ENCODE data around the gene SERINC3. TPM values are rescaled to one million over a fixed set of nuclear protein-coding genes. Genes with fewer than 3 reads are reported as not detected.

SERINC3 gene
- total and polyA plus RNA-seq, 10 of the 15 experiments (the other 5 are each of a cell fraction or from before 2014, with no cell fraction given), result 24.5 to 96.8 (median 38.8) TPM

GRCh38 chr20:44467289-44467883 is 54.5 kb downstream of the SERINC3 start:
- H3K27me3 ChIP-seq (replicated peaks in 1 of 2; ENCODE audit: control insufficient read depth in 2 of 2, insufficient read depth in 2 of 2, low read length in 1 of 2), result no peaks in the 10 kb centered on the region; a peak in 1 of 4 replicates
- in situ Hi-C loops (cut with MboI) (no loop called here), intact Hi-C loops (cut with micrococcal nuclease; ENCODE audit: unreplicated experiment) (no loop called here)
- H3K4me1 ChIP-seq (ENCODE audit: control insufficient read depth, insufficient read depth, low read length), result no peaks in the 10 kb centered on the region
- H3K4me3 ChIP-seq, result no peak overlapping the region
- ATAC-seq, result no peak
- BruUV-seq (replicated peaks), result no TSS peak
- H3K36me3 ChIP-seq (ENCODE audit: control insufficient read depth in 2 of 2, insufficient read depth in 2 of 2, low read length in 1 of 2), result no peaks in the 10 kb centered on the region
- H3K9me3 ChIP-seq (replicated peaks; ENCODE audit: control insufficient read depth, insufficient read depth, low read length), result no peaks in the 10 kb centered on the region
- no peak overlapping the region for H2AFZ ChIP-seq (ENCODE audit: control insufficient read depth, low read depth, low read length)
- ChIA-PET CTCF (interaction anchor here (1.8 kb wide), 1 partner anchor 249 kb away, joined by 4 read pairs; no protein-coding TSS in a partner anchor), SMC1A (ENCODE audit: uncharacterized antibody, unreplicated experiment) (interaction anchor here (1.5 kb wide), 1 partner anchor 111 kb away, joined by 4 read pairs; no protein-coding TSS in a partner anchor), RAD21 (ENCODE audit: unreplicated experiment) (interaction anchor here (1.0 to 2.1 kb wide), 2 partner anchors 34 to 217 kb away, joined by 3 to 4 read pairs; no protein-coding TSS in a partner anchor), POLR2A (no interaction called here)
- FAIRE-seq, result no peak
- no peak overlapping the region for H3K4me2 ChIP-seq (ENCODE audit: control insufficient read depth, insufficient read depth)
- H3K27ac ChIP-seq (ENCODE audit: control insufficient read depth, insufficient read depth), result no peak overlapping the region
- no peaks in the 10 kb centered on the region for H4K20me1 ChIP-seq (ENCODE audit: control insufficient read depth, insufficient read depth)
- no peaks in the 10 kb centered on the region for H3K79me2 ChIP-seq (ENCODE audit: control insufficient read depth, insufficient read depth, low read length)
- WGBS (ENCODE audit: insufficient coverage, insufficient replicate concordance, low lambda C conversion rate, missing lambda C conversion rate), result 44% methylated on average over 12 of the region's 12 CpGs
- H3K9ac ChIP-seq (ENCODE audit: control insufficient read depth, insufficient read depth, low read length), result no peak overlapping the region
- no peak for DNase-seq (ENCODE audit: low read depth, low spot score)
- TF ChIP-seq CREM (IDR thresholded peaks at IDR 0.05; ENCODE audit: low read depth) (no peak), MYB (IDR thresholded peaks at IDR 0.05; ENCODE audit: borderline replicate concordance, low read depth, low read length) (no peak), YBX1 (IDR thresholded peaks at IDR 0.05) (no peak), KAT2A (conservative IDR thresholded peaks at IDR 0.05; ENCODE audit: control insufficient read depth, low read depth, low read length) (no peak), PAX8 (IDR thresholded peaks at IDR 0.05) (no peak), CHD4 (IDR thresholded peaks at IDR 0.05) (no peak), TCF3 (IDR thresholded peaks at IDR 0.05; ENCODE audit: borderline replicate concordance, insufficient read depth, low read depth, low read length) (no peak)
- TF ChIP-seq, protein P1, sequence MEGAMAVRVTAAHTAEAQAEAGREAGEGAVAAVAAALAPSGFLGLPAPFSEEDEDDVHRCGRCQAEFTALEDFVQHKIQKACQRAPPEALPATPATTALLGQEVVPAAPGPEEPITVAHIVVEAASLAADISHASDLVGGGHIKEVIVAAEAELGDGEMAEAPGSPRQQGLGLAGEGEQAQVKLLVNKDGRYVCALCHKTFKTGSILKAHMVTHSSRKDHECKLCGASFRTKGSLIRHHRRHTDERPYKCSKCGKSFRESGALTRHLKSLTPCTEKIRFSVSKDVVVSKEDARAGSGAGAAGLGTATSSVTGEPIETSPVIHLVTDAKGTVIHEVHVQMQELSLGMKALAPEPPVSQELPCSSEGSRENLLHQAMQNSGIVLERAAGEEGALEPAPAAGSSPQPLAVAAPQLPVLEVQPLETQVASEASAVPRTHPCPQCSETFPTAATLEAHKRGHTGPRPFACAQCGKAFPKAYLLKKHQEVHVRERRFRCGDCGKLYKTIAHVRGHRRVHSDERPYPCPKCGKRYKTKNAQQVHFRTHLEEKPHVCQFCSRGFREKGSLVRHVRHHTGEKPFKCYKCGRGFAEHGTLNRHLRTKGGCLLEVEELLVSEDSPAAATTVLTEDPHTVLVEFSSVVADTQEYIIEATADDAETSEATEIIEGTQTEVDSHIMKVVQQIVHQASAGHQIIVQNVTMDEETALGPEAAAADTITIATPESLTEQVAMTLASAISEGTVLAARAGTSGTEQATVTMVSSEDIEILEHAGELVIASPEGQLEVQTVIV (IDR thresholded peaks at IDR 0.05; ENCODE audit: borderline replicate concordance, partially characterized antibody), result no peak
- TF ChIP-seq, protein P2, sequence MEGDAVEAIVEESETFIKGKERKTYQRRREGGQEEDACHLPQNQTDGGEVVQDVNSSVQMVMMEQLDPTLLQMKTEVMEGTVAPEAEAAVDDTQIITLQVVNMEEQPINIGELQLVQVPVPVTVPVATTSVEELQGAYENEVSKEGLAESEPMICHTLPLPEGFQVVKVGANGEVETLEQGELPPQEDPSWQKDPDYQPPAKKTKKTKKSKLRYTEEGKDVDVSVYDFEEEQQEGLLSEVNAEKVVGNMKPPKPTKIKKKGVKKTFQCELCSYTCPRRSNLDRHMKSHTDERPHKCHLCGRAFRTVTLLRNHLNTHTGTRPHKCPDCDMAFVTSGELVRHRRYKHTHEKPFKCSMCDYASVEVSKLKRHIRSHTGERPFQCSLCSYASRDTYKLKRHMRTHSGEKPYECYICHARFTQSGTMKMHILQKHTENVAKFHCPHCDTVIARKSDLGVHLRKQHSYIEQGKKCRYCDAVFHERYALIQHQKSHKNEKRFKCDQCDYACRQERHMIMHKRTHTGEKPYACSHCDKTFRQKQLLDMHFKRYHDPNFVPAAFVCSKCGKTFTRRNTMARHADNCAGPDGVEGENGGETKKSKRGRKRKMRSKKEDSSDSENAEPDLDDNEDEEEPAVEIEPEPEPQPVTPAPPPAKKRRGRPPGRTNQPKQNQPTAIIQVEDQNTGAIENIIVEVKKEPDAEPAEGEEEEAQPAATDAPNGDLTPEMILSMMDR (IDR thresholded peaks at IDR 0.05 in 2 of 3, conservative IDR thresholded peaks at IDR 0.05 in 1 of 3; ENCODE audit: control insufficient read depth in 2 of 3, extremely low read depth in 1 of 3, insufficient read depth in 1 of 3, low read depth in 3 of 3, low read length in 3 of 3), result no peak
- TF ChIP-seq, protein P3, sequence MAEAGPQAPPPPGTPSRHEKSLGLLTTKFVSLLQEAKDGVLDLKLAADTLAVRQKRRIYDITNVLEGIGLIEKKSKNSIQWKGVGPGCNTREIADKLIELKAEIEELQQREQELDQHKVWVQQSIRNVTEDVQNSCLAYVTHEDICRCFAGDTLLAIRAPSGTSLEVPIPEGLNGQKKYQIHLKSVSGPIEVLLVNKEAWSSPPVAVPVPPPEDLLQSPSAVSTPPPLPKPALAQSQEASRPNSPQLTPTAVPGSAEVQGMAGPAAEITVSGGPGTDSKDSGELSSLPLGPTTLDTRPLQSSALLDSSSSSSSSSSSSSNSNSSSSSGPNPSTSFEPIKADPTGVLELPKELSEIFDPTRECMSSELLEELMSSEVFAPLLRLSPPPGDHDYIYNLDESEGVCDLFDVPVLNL (IDR thresholded peaks at IDR 0.05; ENCODE audit: low read depth, low read length), result no peak
- TF ChIP-seq, protein P4, sequence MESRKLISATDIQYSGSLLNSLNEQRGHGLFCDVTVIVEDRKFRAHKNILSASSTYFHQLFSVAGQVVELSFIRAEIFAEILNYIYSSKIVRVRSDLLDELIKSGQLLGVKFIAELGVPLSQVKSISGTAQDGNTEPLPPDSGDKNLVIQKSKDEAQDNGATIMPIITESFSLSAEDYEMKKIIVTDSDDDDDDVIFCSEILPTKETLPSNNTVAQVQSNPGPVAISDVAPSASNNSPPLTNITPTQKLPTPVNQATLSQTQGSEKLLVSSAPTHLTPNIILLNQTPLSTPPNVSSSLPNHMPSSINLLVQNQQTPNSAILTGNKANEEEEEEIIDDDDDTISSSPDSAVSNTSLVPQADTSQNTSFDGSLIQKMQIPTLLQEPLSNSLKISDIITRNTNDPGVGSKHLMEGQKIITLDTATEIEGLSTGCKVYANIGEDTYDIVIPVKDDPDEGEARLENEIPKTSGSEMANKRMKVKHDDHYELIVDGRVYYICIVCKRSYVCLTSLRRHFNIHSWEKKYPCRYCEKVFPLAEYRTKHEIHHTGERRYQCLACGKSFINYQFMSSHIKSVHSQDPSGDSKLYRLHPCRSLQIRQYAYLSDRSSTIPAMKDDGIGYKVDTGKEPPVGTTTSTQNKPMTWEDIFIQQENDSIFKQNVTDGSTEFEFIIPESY (IDR thresholded peaks at IDR 0.05), result no peak
- TF ChIP-seq, protein P5, sequence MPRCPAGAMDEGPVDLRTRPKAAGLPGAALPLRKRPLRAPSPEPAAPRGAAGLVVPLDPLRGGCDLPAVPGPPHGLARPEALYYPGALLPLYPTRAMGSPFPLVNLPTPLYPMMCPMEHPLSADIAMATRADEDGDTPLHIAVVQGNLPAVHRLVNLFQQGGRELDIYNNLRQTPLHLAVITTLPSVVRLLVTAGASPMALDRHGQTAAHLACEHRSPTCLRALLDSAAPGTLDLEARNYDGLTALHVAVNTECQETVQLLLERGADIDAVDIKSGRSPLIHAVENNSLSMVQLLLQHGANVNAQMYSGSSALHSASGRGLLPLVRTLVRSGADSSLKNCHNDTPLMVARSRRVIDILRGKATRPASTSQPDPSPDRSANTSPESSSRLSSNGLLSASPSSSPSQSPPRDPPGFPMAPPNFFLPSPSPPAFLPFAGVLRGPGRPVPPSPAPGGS (IDR thresholded peaks at IDR 0.05; ENCODE audit: borderline replicate concordance, insufficient read depth, low read depth, low read length, poor library complexity, severe bottlenecking), result no peak
